ENCODE measurements around the gene MUC4. TPM values are rescaled to one million over a fixed set of nuclear protein-coding genes. Genes with fewer than 3 reads are reported as not detected.
A peak's percentile ranks its signal among the peaks of the same experiment; 100 is the strongest.
"Not testable (repeated sequence)": the region's sequence is repeated elsewhere in the genome, so short reads cannot be mapped to it uniquely, and the experiment has no call there.

MUC4 gene
- total and polyA plus RNA-seq, 5 donors from 2014 or later = not detected

- Mint-ChIP-seq H3K27ac (no peak overlapping the region), H3K36me3 (no peaks in the 10 kb centered on the region), H3K27me3 (no peaks in the 10 kb centered on the region)
These were observed 17.0 kb upstream of the MUC4 start for GRCh38 chr3:195828762-195829161.

GRCh38 chr3:195825857-195826804 lies 14.4 kb upstream of the MUC4 start:
- no peak overlapping the region for H3K27ac Mint-ChIP-seq
- H3K27me3 Mint-ChIP-seq = no peaks in the 10 kb centered on the region
- Histone ChIP-seq H3K27ac (ENCODE audit: insufficient read depth, low read length, poor library complexity, severe bottlenecking) (no peak overlapping the region), H3K36me3 (ENCODE audit: control insufficient read depth, insufficient read depth, low read length) (no peaks in the 10 kb centered on the region), H3K4me1 (ENCODE audit: control insufficient read depth, insufficient read depth, low read length, poor library complexity, severe bottlenecking) (no peaks in the 10 kb centered on the region), H3K27me3 (ENCODE audit: control insufficient read depth, insufficient read depth, low read length) (no peaks in the 10 kb centered on the region), H3K4me3 (ENCODE audit: low read depth, low read length) (no peak overlapping the region), H3K9me3 (ENCODE audit: control insufficient read depth in 2 of 2, low read length in 2 of 2) (no peaks in the 10 kb centered on the region)
- no peak for ATAC-seq (ENCODE audit: low read depth in 2 of 2)
- no peak overlapping the region for H3K4me3 Mint-ChIP-seq
- no peaks in the 10 kb centered on the region for H3K4me1 Mint-ChIP-seq
- peaks cover 0 to 2% (median 0%) of the 10 kb centered on the region in 7 donors for H3K9me3 Mint-ChIP-seq
- H3K36me3 Mint-ChIP-seq = no peaks in the 10 kb centered on the region
- DNase-seq = no peak

More at GRCh38 chr3:195828762-195829161, 17.0 kb upstream of the MUC4 start:
- H3K4me3 ChIP-seq (ENCODE audit: low read depth, low read length) = no peak overlapping the region
- Mint-ChIP-seq H3K4me3 (no peak overlapping the region), H3K4me1 (no peaks in the 10 kb centered on the region), H3K9me3 (no peaks in the 10 kb centered on the region)
- H3K27ac ChIP-seq (ENCODE audit: insufficient read depth, low read length, poor library complexity, severe bottlenecking) = no peak overlapping the region
- H3K4me1 ChIP-seq (ENCODE audit: control insufficient read depth, insufficient read depth, low read length, poor library complexity, severe bottlenecking) = no peaks in the 10 kb centered on the region
- no peaks in the 10 kb centered on the region for H3K9me3 ChIP-seq (ENCODE audit: control insufficient read depth in 2 of 2, low read length in 2 of 2)
- DNase-seq (no peak), ATAC-seq (ENCODE audit: low read depth in 2 of 2) (no peak)
- no peaks in the 10 kb centered on the region for H3K27me3 ChIP-seq (ENCODE audit: control insufficient read depth, insufficient read depth, low read length)
- H3K36me3 ChIP-seq (ENCODE audit: control insufficient read depth, insufficient read depth, low read length) = no peaks in the 10 kb centered on the region

- DNase-seq (no peak), ATAC-seq (ENCODE audit: low read depth in 2 of 2) (no peak)
- no peak overlapping the region for H3K4me3 Mint-ChIP-seq
- H3K4me1 Mint-ChIP-seq = no peaks in the 10 kb centered on the region
- H3K27ac ChIP-seq (ENCODE audit: insufficient read depth, low read length, poor library complexity, severe bottlenecking) = no peak overlapping the region
- no peaks in the 10 kb centered on the region for H3K27me3 Mint-ChIP-seq
- H3K9me3 Mint-ChIP-seq = peaks cover 0 to 2% (median 0%) of the 10 kb centered on the region in 7 donors
- no peaks in the 10 kb centered on the region for H3K36me3 Mint-ChIP-seq
- no peaks in the 10 kb centered on the region for H3K4me1 ChIP-seq (ENCODE audit: control insufficient read depth, insufficient read depth, low read length, poor library complexity, severe bottlenecking)
- no peak overlapping the region for H3K4me3 ChIP-seq (ENCODE audit: low read depth, low read length)
- H3K27me3 ChIP-seq (ENCODE audit: control insufficient read depth, insufficient read depth, low read length) = no peaks in the 10 kb centered on the region
- H3K36me3 ChIP-seq (ENCODE audit: control insufficient read depth, insufficient read depth, low read length) = no peaks in the 10 kb centered on the region
- H3K9me3 ChIP-seq (ENCODE audit: control insufficient read depth in 2 of 2, low read length in 2 of 2) = no peaks in the 10 kb centered on the region
- no peak overlapping the region for H3K27ac Mint-ChIP-seq
These were observed 13.5 kb upstream of the MUC4 start for GRCh38 chr3:195825191-195825588.

- H3K36me3 ChIP-seq (ENCODE audit: control insufficient read depth, insufficient read depth, low read length); H3K27me3 Mint-ChIP-seq; H3K4me3 Mint-ChIP-seq; DNase-seq; H3K36me3 Mint-ChIP-seq; H3K9me3 ChIP-seq (ENCODE audit: control insufficient read depth in 2 of 2, low read length in 2 of 2); H3K4me1 Mint-ChIP-seq; H3K9me3 Mint-ChIP-seq; H3K4me3 ChIP-seq (ENCODE audit: low read depth, low read length); H3K4me1 ChIP-seq (ENCODE audit: control insufficient read depth, insufficient read depth, low read length, poor library complexity, severe bottlenecking); H3K27ac ChIP-seq (ENCODE audit: insufficient read depth, low read length, poor library complexity, severe bottlenecking); H3K27me3 ChIP-seq (ENCODE audit: control insufficient read depth, insufficient read depth, low read length); ATAC-seq (ENCODE audit: low read depth in 2 of 2); H3K27ac Mint-ChIP-seq: not testable (repeated sequence)
These were observed 12.9 kb upstream of the MUC4 start for GRCh38 chr3:195824425-195825190.

GRCh38 chr3:195823999-195824398 lies 12.3 kb upstream of the MUC4 start:
- no peaks in the 10 kb centered on the region for H3K27me3 Mint-ChIP-seq
- H3K4me1 ChIP-seq (ENCODE audit: control insufficient read depth, insufficient read depth, low read length, poor library complexity, severe bottlenecking) = no peaks in the 10 kb centered on the region
- H3K9me3 Mint-ChIP-seq = peaks cover 0 to 2% (median 0%) of the 10 kb centered on the region in 7 donors
- ATAC-seq (ENCODE audit: low read depth in 2 of 2) (no peak), DNase-seq (no peak)
- no peaks in the 10 kb centered on the region for H3K27me3 ChIP-seq (ENCODE audit: control insufficient read depth, insufficient read depth, low read length)
- H3K4me1 Mint-ChIP-seq = no peaks in the 10 kb centered on the region
- no peaks in the 10 kb centered on the region for H3K9me3 ChIP-seq (ENCODE audit: control insufficient read depth in 2 of 2, low read length in 2 of 2)
- peak overlapping the region in 1 of 3 donors; percentile 41 for H3K27ac Mint-ChIP-seq
- H3K27ac ChIP-seq (ENCODE audit: insufficient read depth, low read length, poor library complexity, severe bottlenecking) = no peak overlapping the region
- H3K4me3 Mint-ChIP-seq = no peak overlapping the region
- no peaks in the 10 kb centered on the region for H3K36me3 ChIP-seq (ENCODE audit: control insufficient read depth, insufficient read depth, low read length)
- no peaks in the 10 kb centered on the region for H3K36me3 Mint-ChIP-seq
- H3K4me3 ChIP-seq (ENCODE audit: low read depth, low read length) = no peak overlapping the region

GRCh38 chr3:195823280-195823679 lies 11.6 kb upstream of the MUC4 start:
- Mint-ChIP-seq H3K4me1 (no peaks in the 10 kb centered on the region), H3K36me3 (no peaks in the 10 kb centered on the region), H3K27ac (no peak overlapping the region), H3K4me3 (no peak overlapping the region), H3K9me3 (peaks cover 0 to 2% (median 0%) of the 10 kb centered on the region in 7 donors), H3K27me3 (no peaks in the 10 kb centered on the region)
- Histone ChIP-seq H3K27ac (ENCODE audit: insufficient read depth, low read length, poor library complexity, severe bottlenecking) (no peak overlapping the region), H3K4me3 (ENCODE audit: low read depth, low read length) (no peak overlapping the region), H3K4me1 (ENCODE audit: control insufficient read depth, insufficient read depth, low read length, poor library complexity, severe bottlenecking) (no peaks in the 10 kb centered on the region), H3K36me3 (ENCODE audit: control insufficient read depth, insufficient read depth, low read length) (no peaks in the 10 kb centered on the region), H3K9me3 (ENCODE audit: control insufficient read depth in 2 of 2, low read length in 2 of 2) (no peaks in the 10 kb centered on the region), H3K27me3 (ENCODE audit: control insufficient read depth, insufficient read depth, low read length) (no peaks in the 10 kb centered on the region)
- DNase-seq (no peak), ATAC-seq (ENCODE audit: low read depth in 2 of 2) (no peak)

GRCh38 chr3:195822131-195822696 lies 10.5 kb upstream of the MUC4 start:
- ATAC-seq (ENCODE audit: low read depth in 2 of 2) (no peak), DNase-seq (no peak)
- H3K9me3 Mint-ChIP-seq = peaks cover 0 to 2% (median 0%) of the 10 kb centered on the region in 7 donors
- no peak overlapping the region for H3K4me3 ChIP-seq (ENCODE audit: low read depth, low read length)
- H3K9me3 ChIP-seq (ENCODE audit: control insufficient read depth in 2 of 2, low read length in 2 of 2) = no peaks in the 10 kb centered on the region
- H3K27me3 ChIP-seq (ENCODE audit: control insufficient read depth, insufficient read depth, low read length) = no peaks in the 10 kb centered on the region
- no peaks in the 10 kb centered on the region for H3K27me3 Mint-ChIP-seq
- no peaks in the 10 kb centered on the region for H3K36me3 Mint-ChIP-seq
- H3K27ac Mint-ChIP-seq = peak overlapping the region in 1 of 3 donors; percentile 64
- no peak overlapping the region for H3K4me3 Mint-ChIP-seq
- H3K27ac ChIP-seq (ENCODE audit: insufficient read depth, low read length, poor library complexity, severe bottlenecking) = no peak overlapping the region
- no peaks in the 10 kb centered on the region for H3K36me3 ChIP-seq (ENCODE audit: control insufficient read depth, insufficient read depth, low read length)
- no peaks in the 10 kb centered on the region for H3K4me1 ChIP-seq (ENCODE audit: control insufficient read depth, insufficient read depth, low read length, poor library complexity, severe bottlenecking)
- H3K4me1 Mint-ChIP-seq = no peaks in the 10 kb centered on the region

Data from CD4-positive, CD25-positive, alpha-beta regulatory T cell (primary cell).